IgD-negative memory B cell (primary cell): Measurements from ENCODE around the gene ASTN2. TPM values are rescaled to one million over a fixed set of nuclear protein-coding genes. Genes with fewer than 3 reads are reported as not detected.

ENCODE experiments used
- H3K27ac Mint-ChIP-seq, 3 donors: one replicate each; pipeline ENCODE4 v1.8.0; 2020 to 2022; ENCODE audit warnings: mild to moderate bottlenecking in 3 of 3, mixed read lengths in 3 of 3, moderate library complexity in 1 of 3
- H3K27me3 Mint-ChIP-seq: one replicate; pipeline ENCODE4 v1.8.0; 2021; ENCODE audit warnings: mixed read lengths
- H3K36me3 Mint-ChIP-seq: one replicate; pipeline ENCODE4 v1.8.0; 2020; ENCODE audit warnings: mild to moderate bottlenecking, mixed read lengths
- H3K4me1 Mint-ChIP-seq, 3 donors: one replicate each; pipeline ENCODE4 v1.8.0; 2020 to 2022; ENCODE audit warnings: mixed read lengths in 3 of 3, mild to moderate bottlenecking in 1 of 3
- H3K4me3 Mint-ChIP-seq, 4 donors: one replicate each; pipeline ENCODE4 v1.8.0; 2020 to 2022; ENCODE audit warnings: mild to moderate bottlenecking in 4 of 4, mixed read lengths in 4 of 4, moderate library complexity in 3 of 4
- H3K9me3 Mint-ChIP-seq, 3 donors: one replicate each; pipeline ENCODE4 v1.8.0; 2020 to 2021; ENCODE audit warnings: mixed read lengths in 3 of 3, mild to moderate bottlenecking in 1 of 3
- polyA plus RNA-seq: library from polyadenylated mRNA; unstranded; fragments of 300-500 nt; fragmentation: Illumina TruSeq; gene quantifications from one replicate; pipeline ENCODE4 v1.2.3, GENCODE V29; 2021

Gene ASTN2
- polyA plus RNA-seq, 1 donor from 2014 or later = 2.7 TPM

DNA sequence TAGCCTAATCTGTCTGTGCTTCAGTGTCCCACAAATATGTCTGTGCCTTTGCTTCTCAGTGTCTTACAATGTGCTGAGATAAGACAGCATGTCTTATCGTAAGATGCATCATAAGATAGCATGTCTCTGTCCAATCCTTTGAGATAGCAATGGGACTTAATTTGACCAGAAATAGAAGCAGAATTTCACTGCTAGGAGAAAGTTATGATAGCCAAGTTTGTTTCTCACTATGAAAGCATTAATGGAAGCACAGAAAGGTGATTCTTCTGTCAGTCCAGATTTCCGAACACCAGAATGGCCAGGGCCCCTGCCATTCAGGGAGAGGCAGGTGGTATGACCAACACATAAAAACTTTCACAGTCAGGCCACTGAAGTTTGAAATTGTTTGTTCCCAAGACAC lies 616.3 kb downstream of the ASTN2 start:
- Mint-ChIP-seq H3K36me3 (no peaks in the 10 kb centered on the region), H3K9me3 (no peaks in the 10 kb centered on the region), H3K4me1 (peaks cover 4 to 5% (median 5%) of the 10 kb centered on the region in 3 donors), H3K27ac (no peak overlapping the region), H3K4me3 (no peak overlapping the region), H3K27me3 (no peaks in the 10 kb centered on the region)

- Mint-ChIP-seq H3K9me3 (no peaks in the 10 kb centered on the region), H3K27ac (no peak overlapping the region), H3K4me1 (peaks cover 4 to 5% (median 5%) of the 10 kb centered on the region in 3 donors), H3K4me3 (no peak overlapping the region), H3K36me3 (no peaks in the 10 kb centered on the region), H3K27me3 (no peaks in the 10 kb centered on the region)
Observed at GRCh38 chr9:116797276-116797675, 617.6 kb downstream of the ASTN2 start.

- H3K4me1 Mint-ChIP-seq = peaks cover 4 to 5% (median 5%) of the 10 kb centered on the region in 3 donors
- H3K27ac Mint-ChIP-seq = no peak overlapping the region
- no peaks in the 10 kb centered on the region for H3K27me3 Mint-ChIP-seq
- H3K36me3 Mint-ChIP-seq = no peaks in the 10 kb centered on the region
- no peaks in the 10 kb centered on the region for H3K9me3 Mint-ChIP-seq
- no peak overlapping the region for H3K4me3 Mint-ChIP-seq
Observed at GRCh38 chr9:116796669-116797068, 618.2 kb downstream of the ASTN2 start.

- no peaks in the 10 kb centered on the region for H3K36me3 Mint-ChIP-seq
- H3K27me3 Mint-ChIP-seq = no peaks in the 10 kb centered on the region
- H3K4me3 Mint-ChIP-seq = no peak overlapping the region
- no peaks in the 10 kb centered on the region for H3K9me3 Mint-ChIP-seq
- no peak overlapping the region for H3K27ac Mint-ChIP-seq
- H3K4me1 Mint-ChIP-seq = peaks cover 2% of the 10 kb centered on the region in 3 donors
Observed at GRCh38 chr9:116795821-116796220, 619.0 kb downstream of the ASTN2 start.

DNA sequence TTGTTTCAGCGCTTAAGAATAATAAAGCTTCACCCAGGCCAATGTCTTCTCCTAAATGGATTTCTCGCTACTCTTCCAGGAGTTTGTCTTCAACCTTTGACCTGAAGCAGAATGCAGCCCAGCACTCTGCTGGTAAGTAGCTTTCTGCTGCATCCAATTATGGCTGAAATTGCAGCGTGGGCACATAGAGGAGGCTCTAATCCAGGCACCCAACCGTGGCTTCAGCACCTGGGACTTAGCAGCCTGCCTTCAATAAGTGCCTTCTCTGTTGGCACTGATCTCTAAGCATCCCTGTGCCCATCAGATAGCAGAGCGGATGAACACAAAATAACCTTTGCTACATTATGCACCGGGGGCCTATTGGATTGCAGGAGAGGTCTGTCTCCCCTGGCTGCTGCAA lies 622.6 kb downstream of the ASTN2 start:
- Mint-ChIP-seq H3K27me3 (peaks cover 2% of the 10 kb centered on the region), H3K4me3 (no peak overlapping the region), H3K9me3 (no peaks in the 10 kb centered on the region), H3K4me1 (no peaks in the 10 kb centered on the region), H3K36me3 (no peaks in the 10 kb centered on the region), H3K27ac (no peak overlapping the region)

- peaks cover 3% of the 10 kb centered on the region for H3K27me3 Mint-ChIP-seq
- no peaks in the 10 kb centered on the region for H3K4me1 Mint-ChIP-seq
- H3K36me3 Mint-ChIP-seq = no peaks in the 10 kb centered on the region
- H3K9me3 Mint-ChIP-seq = peaks cover 0 to 1% (median 0%) of the 10 kb centered on the region in 3 donors
- H3K4me3 Mint-ChIP-seq = no peak overlapping the region
- no peak overlapping the region for H3K27ac Mint-ChIP-seq
Observed at GRCh38 chr9:116791326-116791725, 623.5 kb downstream of the ASTN2 start.

DNA sequence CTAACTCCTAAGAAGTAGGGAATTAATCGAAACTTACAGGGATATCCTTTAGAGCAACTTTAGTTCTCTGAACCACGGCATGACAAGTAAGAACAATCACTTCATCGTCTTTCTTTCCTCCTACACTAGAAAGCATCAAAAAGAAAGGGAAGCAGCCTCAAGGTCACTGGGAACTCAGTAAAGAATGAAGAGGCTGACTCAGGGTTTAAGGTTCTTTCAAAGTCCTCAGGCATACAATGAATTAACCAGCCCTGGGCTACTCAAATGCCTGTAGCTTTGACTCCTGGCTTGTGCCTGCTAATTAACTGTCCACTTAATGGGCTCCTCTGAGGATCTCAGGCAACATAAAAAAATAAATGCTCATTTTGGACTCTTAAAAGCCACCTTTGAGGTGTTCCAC lies 625.8 kb downstream of the ASTN2 start:
- Mint-ChIP-seq H3K4me3 (no peak overlapping the region), H3K4me1 (no peaks in the 10 kb centered on the region), H3K27ac (no peak overlapping the region), H3K36me3 (no peaks in the 10 kb centered on the region), H3K27me3 (peaks cover 12% of the 10 kb centered on the region), H3K9me3 (peaks cover 0 to 4% (median 2%) of the 10 kb centered on the region in 3 donors)

DNA sequence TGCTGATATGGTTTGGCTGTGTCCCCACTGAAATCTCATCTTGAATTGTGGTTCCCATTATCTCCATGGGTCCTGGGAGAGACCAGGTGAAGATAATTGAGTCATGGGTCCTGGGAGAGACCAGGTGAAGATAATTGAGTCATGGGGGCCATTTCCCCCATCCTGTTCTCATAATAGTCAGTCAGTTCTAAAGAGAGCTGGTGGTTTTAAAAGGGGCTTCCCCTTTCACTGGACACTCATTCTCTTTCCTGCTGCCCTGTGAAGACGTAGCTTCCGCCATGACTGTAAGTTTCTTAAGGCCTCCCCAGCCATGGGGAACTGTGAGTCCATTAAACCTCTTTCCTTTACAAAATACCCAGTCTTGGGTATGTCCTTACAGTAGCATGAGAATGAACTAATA lies 628.1 kb downstream of the ASTN2 start:
- Mint-ChIP-seq H3K27me3 (peaks cover 12% of the 10 kb centered on the region), H3K9me3 (peaks cover 0 to 4% (median 2%) of the 10 kb centered on the region in 3 donors), H3K4me1 (no peaks in the 10 kb centered on the region), H3K4me3 (no peak overlapping the region), H3K27ac (no peak overlapping the region), H3K36me3 (no peaks in the 10 kb centered on the region)

DNA sequence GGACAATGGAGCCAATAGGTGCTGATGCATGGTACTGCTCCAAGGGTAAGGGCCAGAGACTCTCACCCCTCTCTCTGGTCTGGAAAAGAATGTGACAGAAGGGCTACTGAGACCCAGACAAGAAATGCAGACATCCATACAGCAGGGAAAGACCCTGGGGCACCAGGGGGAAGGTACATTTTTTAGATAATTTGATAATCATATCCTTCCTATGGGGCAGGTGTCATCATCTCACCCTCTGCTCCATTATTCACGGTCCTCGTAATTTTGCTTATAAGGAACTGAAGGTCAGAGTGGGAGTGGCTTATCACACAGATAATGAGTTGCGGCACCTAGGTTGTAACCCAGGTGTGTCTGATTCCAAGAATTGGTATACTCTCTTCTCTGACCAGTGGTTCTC lies 637.7 kb downstream of the ASTN2 start:
- Mint-ChIP-seq H3K27ac (no peak overlapping the region), H3K27me3 (peaks cover 4% of the 10 kb centered on the region), H3K4me1 (no peaks in the 10 kb centered on the region), H3K9me3 (peaks cover 0 to 15% (median 4%) of the 10 kb centered on the region in 3 donors), H3K4me3 (no peak overlapping the region), H3K36me3 (no peaks in the 10 kb centered on the region)

- Mint-ChIP-seq H3K9me3 (peaks cover 0 to 15% (median 3%) of the 10 kb centered on the region in 3 donors), H3K4me3 (no peak overlapping the region), H3K27ac (no peak overlapping the region), H3K27me3 (peaks cover 4% of the 10 kb centered on the region), H3K4me1 (no peaks in the 10 kb centered on the region), H3K36me3 (no peaks in the 10 kb centered on the region)
Observed at GRCh38 chr9:116774421-116775180, 640.3 kb downstream of the ASTN2 start.

- H3K27ac Mint-ChIP-seq = no peak overlapping the region
- no peaks in the 10 kb centered on the region for H3K27me3 Mint-ChIP-seq
- H3K4me3 Mint-ChIP-seq = no peak overlapping the region
- H3K36me3 Mint-ChIP-seq = no peaks in the 10 kb centered on the region
- peaks cover 0 to 4% (median 0%) of the 10 kb centered on the region in 3 donors for H3K9me3 Mint-ChIP-seq
- no peaks in the 10 kb centered on the region for H3K4me1 Mint-ChIP-seq
Observed at GRCh38 chr9:116767219-116767618, 647.6 kb downstream of the ASTN2 start.

DNA sequence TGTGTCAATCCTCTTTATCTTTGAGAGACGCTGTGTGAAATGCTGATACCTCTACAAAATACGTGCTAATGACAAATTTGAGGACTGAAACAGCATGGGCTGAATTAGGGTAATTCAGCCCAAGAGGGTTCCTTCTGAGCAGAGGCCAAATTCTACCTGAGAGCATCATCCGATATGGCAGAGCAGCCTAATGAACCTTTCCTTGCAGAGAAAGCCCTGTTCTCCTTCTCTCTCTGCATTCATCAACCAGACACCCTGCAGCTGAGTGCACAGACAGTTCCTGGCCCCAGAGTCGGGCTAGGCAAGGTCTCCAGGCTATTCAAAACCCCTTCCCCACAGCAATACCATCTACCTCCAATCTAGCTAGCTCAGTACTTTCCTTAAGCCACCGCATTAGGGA lies 649.8 kb downstream of the ASTN2 start:
- Mint-ChIP-seq H3K4me1 (peaks cover 0 to 2% (median 0%) of the 10 kb centered on the region in 3 donors), H3K36me3 (no peaks in the 10 kb centered on the region), H3K27me3 (no peaks in the 10 kb centered on the region), H3K4me3 (no peak overlapping the region), H3K9me3 (no peaks in the 10 kb centered on the region), H3K27ac (no peak overlapping the region)

GRCh38 chr9:116763770-116764169 lies 651.1 kb downstream of the ASTN2 start:
- peaks cover 0 to 2% (median 0%) of the 10 kb centered on the region in 3 donors for H3K4me1 Mint-ChIP-seq
- no peaks in the 10 kb centered on the region for H3K27me3 Mint-ChIP-seq
- H3K4me3 Mint-ChIP-seq = no peak overlapping the region
- H3K9me3 Mint-ChIP-seq = no peaks in the 10 kb centered on the region
- no peak overlapping the region for H3K27ac Mint-ChIP-seq
- H3K36me3 Mint-ChIP-seq = no peaks in the 10 kb centered on the region

DNA sequence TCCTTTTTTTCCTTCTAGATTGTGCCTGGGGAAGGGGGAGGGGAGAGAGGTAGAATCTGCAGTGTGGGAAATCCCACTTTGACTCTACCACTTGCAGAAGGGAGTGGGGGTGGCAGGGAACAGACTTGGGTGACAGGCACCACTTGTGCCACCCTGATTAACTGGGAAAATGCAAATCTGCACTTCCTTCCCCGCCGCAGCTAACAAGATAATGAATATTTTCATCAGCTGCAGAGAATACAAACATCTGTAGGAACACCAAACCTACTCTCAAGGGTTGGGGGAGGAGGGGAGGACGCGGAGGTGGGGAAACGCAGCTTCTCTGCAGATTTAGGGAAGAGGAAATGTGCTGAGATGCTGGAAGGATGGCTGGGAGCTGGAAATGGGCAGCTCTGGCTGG lies 654.2 kb downstream of the ASTN2 start:
- Mint-ChIP-seq H3K4me3 (peak overlapping the region in 1 of 4 donors; percentile 55), H3K9me3 (peaks cover 0 to under 1% (median 0%) of the 10 kb centered on the region in 3 donors), H3K27ac (no peak overlapping the region), H3K27me3 (no peaks in the 10 kb centered on the region), H3K36me3 (no peaks in the 10 kb centered on the region), H3K4me1 (peaks cover 0 to 2% (median 0%) of the 10 kb centered on the region in 3 donors)

- H3K27ac Mint-ChIP-seq = no peak overlapping the region
- H3K36me3 Mint-ChIP-seq = no peaks in the 10 kb centered on the region
- no peak overlapping the region for H3K4me3 Mint-ChIP-seq
- no peaks in the 10 kb centered on the region for H3K27me3 Mint-ChIP-seq
- peaks cover 0 to 5% (median 1%) of the 10 kb centered on the region in 3 donors for H3K4me1 Mint-ChIP-seq
- peaks cover 0 to 3% (median 2%) of the 10 kb centered on the region in 3 donors for H3K9me3 Mint-ChIP-seq
Observed at GRCh38 chr9:116757030-116757429, 657.8 kb downstream of the ASTN2 start.

- Mint-ChIP-seq H3K9me3 (peaks cover 0 to 3% (median 2%) of the 10 kb centered on the region in 3 donors), H3K4me1 (peaks cover 0 to 4% (median 4%) of the 10 kb centered on the region in 3 donors), H3K36me3 (no peaks in the 10 kb centered on the region), H3K27ac (no peak overlapping the region), H3K4me3 (no peak overlapping the region), H3K27me3 (no peaks in the 10 kb centered on the region)
Observed at GRCh38 chr9:116753389-116753788, 661.5 kb downstream of the ASTN2 start.
